Measurements from ENCODE around the gene DEDD2. TPM values are rescaled to one million over a fixed set of nuclear protein-coding genes. Genes with fewer than 3 reads are reported as not detected.

The DEDD2 gene
- total RNA-seq, 1 experiment from 2014 or later, result 34.4 TPM

DNA sequence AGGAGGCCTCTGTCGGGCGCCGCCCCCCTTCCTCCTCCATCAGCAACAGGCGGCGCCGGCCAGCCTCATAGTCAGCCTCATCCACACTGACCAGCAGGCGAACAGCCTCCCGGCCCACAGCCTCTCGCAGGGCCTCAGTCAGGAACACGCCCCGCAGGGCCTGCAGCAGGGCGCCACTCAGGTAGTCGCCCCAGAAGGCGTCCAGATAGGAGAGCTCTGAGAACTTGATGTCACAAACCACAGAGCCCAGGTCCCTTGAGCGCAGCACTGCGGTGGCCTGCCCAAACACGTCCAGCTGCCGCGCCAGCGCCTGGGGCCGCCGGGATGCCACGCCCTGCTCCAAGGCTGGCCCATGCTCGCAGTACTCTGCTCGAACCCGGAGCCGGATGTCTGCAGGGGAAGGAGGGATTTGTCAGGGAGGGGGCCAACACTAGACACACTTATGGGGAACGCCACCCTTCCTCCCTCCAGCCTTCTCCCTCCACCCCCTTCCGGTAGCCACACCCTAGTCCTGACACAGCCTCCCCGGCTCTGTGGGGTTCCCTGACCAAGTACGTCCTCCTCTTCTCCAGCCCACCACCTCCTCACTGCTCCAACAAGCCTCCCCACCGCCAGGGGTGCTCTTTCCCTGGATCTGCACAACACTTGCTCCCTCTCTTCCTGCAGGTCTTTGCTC lies 17.9 kb downstream of the DEDD2 start:
- H3K4me3 ChIP-seq (ENCODE audit: low read length), result no peak overlapping the region
- TF ChIP-seq EZH2phosphoT487 (IDR thresholded peaks at IDR 0.05; ENCODE audit: borderline replicate concordance, low read length) (no peak), CTCF (conservative IDR thresholded peaks at IDR 0.05; ENCODE audit: low read depth, low read length) (no peak), EZH2 (IDR thresholded peaks at IDR 0.05; ENCODE audit: low read length, unreplicated experiment) (no peak)
- POLR2A ChIA-PET (ENCODE audit: unreplicated experiment), result no interaction called here
- no peaks in the 10 kb centered on the region for H4K20me1 ChIP-seq (ENCODE audit: low read length)
- H3F3A ChIP-seq (ENCODE audit: low read length, unreplicated experiment), result no peaks in the 10 kb centered on the region
- H3K4me2 ChIP-seq (ENCODE audit: low read length), result no peak overlapping the region
- no peaks in the 10 kb centered on the region for H3K9me3 ChIP-seq (ENCODE audit: low read length)
- H3K9me2 ChIP-seq (replicated peaks; ENCODE audit: low read length), result no peaks in the 10 kb centered on the region
- no peak for ATAC-seq
- CTCF ChIA-PET, result no interaction called here
- intact Hi-C loops (cut with micrococcal nuclease), result no loop called here
- H3K79me2 ChIP-seq (ENCODE audit: low read length), result peaks cover 31% of the 10 kb centered on the region; the same call in 1 of the 2 replicates
- no TSS peak for BruUV-seq (replicated peaks)
- no peak for DNase-seq
- H3K4me1 ChIP-seq (ENCODE audit: insufficient read depth, low read length), result no peaks in the 10 kb centered on the region
- H3K27me3 ChIP-seq (ENCODE audit: low read length), result no peaks in the 10 kb centered on the region
- H3K27ac ChIP-seq (ENCODE audit: low read length), result no peak overlapping the region
- no peak overlapping the region for H2AFZ ChIP-seq (ENCODE audit: low read length)
- peaks cover 5% of the 10 kb centered on the region; the same call in 1 of the 2 replicates for H3K36me3 ChIP-seq (ENCODE audit: low read depth, low read length)
- H3K9ac ChIP-seq (ENCODE audit: low read length), result no peak overlapping the region

GRCh38 chr19:42198676-42199439 lies 18.6 kb downstream of the DEDD2 start:
- H3F3A ChIP-seq (ENCODE audit: low read length, unreplicated experiment), result no peaks in the 10 kb centered on the region
- no peak for TF ChIP-seq CTCF (conservative IDR thresholded peaks at IDR 0.05; ENCODE audit: low read depth, low read length)
- TF ChIP-seq EZH2 (IDR thresholded peaks at IDR 0.05; ENCODE audit: low read length, unreplicated experiment), result no peak
- peaks cover 3% of the 10 kb centered on the region; the same call in 1 of the 2 replicates for H3K36me3 ChIP-seq (ENCODE audit: low read depth, low read length)
- no peaks in the 10 kb centered on the region for H3K9me2 ChIP-seq (replicated peaks; ENCODE audit: low read length)
- ATAC-seq, result no peak
- no peak overlapping the region for H3K4me2 ChIP-seq (ENCODE audit: low read length)
- H3K4me3 ChIP-seq (ENCODE audit: low read length), result no peak overlapping the region
- TSS peak; percentile 20 for BruUV-seq (replicated peaks)
- no peak overlapping the region for H3K27ac ChIP-seq (ENCODE audit: low read length)
- H4K20me1 ChIP-seq (ENCODE audit: low read length), result no peaks in the 10 kb centered on the region
- H3K27me3 ChIP-seq (ENCODE audit: low read length), result no peaks in the 10 kb centered on the region
- ChIA-PET CTCF (no interaction called here), POLR2A (ENCODE audit: unreplicated experiment) (interaction anchor here (0.6 kb wide), 1 partner anchor 44 kb away, joined by 3 read pairs; the partner anchor contains the start of gene GSK3A)
- no peak overlapping the region for H3K9ac ChIP-seq (ENCODE audit: low read length)
- DNase-seq, result no peak
- intact Hi-C loops (cut with micrococcal nuclease), result no loop called here
- peaks cover 27% of the 10 kb centered on the region; the same call in 1 of the 2 replicates for H3K79me2 ChIP-seq (ENCODE audit: low read length)
- peaks cover 4% of the 10 kb centered on the region for H3K4me1 ChIP-seq (ENCODE audit: insufficient read depth, low read length)
- no peaks in the 10 kb centered on the region for H3K9me3 ChIP-seq (ENCODE audit: low read length)
- no peak overlapping the region for H2AFZ ChIP-seq (ENCODE audit: low read length)

DNA sequence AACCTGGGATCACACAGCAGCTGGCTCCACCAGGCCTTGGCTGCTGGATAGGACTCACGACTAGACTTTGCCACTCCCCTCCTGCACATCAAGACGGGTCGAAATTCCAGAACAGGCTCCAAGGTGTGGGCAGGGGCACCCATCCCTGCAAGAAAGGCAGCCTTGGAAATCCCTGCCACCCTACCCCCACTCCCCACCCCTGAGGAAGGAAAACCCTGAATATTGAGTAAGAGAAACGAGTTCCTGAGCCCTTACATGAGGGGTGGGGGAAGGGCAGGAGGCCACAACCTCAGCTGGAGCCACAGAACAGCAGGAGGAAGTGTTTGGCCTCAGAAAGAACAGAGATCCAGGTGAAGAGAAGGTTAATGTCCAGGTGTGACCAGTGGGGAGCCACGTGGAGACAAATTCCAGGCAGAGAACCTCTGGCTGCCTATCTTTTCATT lies 20.1 kb downstream of the DEDD2 start:
- no peaks in the 10 kb centered on the region; the same call in 1 of the 2 replicates for H3K36me3 ChIP-seq (ENCODE audit: low read depth, low read length)
- no peak overlapping the region for H3K27ac ChIP-seq (ENCODE audit: low read length)
- TF ChIP-seq EZH2phosphoT487 (IDR thresholded peaks at IDR 0.05; ENCODE audit: borderline replicate concordance, low read length), result no peak
- no peak for TF ChIP-seq CTCF (conservative IDR thresholded peaks at IDR 0.05; ENCODE audit: low read depth, low read length)
- TF ChIP-seq EZH2 (IDR thresholded peaks at IDR 0.05; ENCODE audit: low read length, unreplicated experiment), result no peak
- no peak overlapping the region for H3K9ac ChIP-seq (ENCODE audit: low read length)
- H3K4me1 ChIP-seq (ENCODE audit: insufficient read depth, low read length), result peaks cover 18% of the 10 kb centered on the region
- no peaks in the 10 kb centered on the region for H3K9me2 ChIP-seq (replicated peaks; ENCODE audit: low read length)
- no peak for ATAC-seq
- intact Hi-C loops (cut with micrococcal nuclease), result no loop called here
- peaks cover 13% of the 10 kb centered on the region; the same call in 1 of the 2 replicates for H3K79me2 ChIP-seq (ENCODE audit: low read length)
- BruUV-seq (replicated peaks), result no TSS peak
- ChIA-PET POLR2A (ENCODE audit: unreplicated experiment) (no interaction called here), CTCF (no interaction called here)
- DNase-seq, result no peak
- no peak overlapping the region for H3K4me2 ChIP-seq (ENCODE audit: low read length)
- H3F3A ChIP-seq (ENCODE audit: low read length, unreplicated experiment), result no peaks in the 10 kb centered on the region
- no peaks in the 10 kb centered on the region for H4K20me1 ChIP-seq (ENCODE audit: low read length)
- H2AFZ ChIP-seq (ENCODE audit: low read length), result no peak overlapping the region
- no peaks in the 10 kb centered on the region for H3K9me3 ChIP-seq (ENCODE audit: low read length)
- H3K27me3 ChIP-seq (ENCODE audit: low read length), result no peaks in the 10 kb centered on the region
- no peak overlapping the region for H3K4me3 ChIP-seq (ENCODE audit: low read length)
